HG03521 (cell line): ENCODE data around the gene ZNF76.
"Not testable (repeated sequence)": the region's sequence is repeated elsewhere in the genome, so short reads cannot be mapped to it uniquely, and the experiment has no call there.

Experiments used
- ATAC-seq: cut with Tn5 transposase; IDR thresholded peaks from one replicate; pipeline ENCODE4 v1.9.1; 2021; ENCODE audit warnings: mild to moderate bottlenecking, moderate library complexity; ENCODE audit not compliant: unreplicated experiment

ZNF76 gene

DNA sequence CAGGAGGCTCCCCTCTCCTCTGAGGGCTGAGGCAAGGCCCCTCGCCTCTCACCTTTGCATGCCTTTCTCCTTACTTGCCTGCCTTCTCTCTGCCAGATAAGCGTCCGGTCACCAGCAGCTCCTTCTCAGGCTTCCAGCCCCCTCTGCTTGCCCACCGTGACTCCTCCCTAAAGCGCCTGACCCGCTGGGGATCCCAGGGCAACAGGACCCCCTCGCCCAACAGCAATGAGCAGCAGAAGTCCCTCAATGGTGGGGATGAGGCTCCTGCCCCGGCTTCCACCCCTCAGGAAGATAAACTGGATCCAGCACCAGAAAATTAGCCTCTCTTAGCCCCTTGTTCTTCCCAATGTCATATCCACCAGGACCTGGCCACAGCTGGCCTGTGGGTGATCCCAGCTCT is 61.6 kb downstream of the ZNF76 start:
- no peak for ATAC-seq

DNA sequence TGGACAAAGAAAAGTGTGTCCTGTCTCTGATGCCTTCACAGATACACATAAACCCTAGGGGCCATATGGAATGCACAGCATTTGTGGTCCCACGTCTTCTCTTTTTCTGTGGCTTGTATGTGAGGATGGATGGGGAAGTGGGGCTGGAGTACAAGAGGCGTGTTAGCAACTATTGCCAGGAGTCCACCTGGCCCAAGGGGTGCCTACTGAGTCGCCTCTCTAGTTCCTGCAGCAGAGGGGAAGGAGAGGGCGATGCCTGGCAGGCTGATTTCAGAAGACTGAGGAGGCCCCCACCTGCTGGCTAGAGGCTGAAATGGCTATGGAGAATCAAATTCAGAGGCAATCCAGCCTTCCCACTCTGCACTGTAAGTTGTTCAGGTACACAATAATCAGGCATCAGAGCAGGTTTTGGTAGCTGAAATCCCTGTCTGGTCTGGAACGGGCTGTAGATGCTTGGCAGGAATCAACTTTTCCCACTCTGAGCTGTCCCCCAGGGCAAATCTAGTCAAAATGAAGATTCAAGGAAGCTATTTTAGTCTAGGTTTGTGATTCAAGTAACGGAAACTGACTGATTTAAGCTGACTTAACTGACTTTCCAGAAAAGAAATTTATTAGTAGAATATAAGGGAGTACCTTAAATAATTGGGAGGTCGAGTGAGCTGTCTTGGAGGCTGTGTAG is 68.0 kb downstream of the ZNF76 start:
- no peak for ATAC-seq

DNA sequence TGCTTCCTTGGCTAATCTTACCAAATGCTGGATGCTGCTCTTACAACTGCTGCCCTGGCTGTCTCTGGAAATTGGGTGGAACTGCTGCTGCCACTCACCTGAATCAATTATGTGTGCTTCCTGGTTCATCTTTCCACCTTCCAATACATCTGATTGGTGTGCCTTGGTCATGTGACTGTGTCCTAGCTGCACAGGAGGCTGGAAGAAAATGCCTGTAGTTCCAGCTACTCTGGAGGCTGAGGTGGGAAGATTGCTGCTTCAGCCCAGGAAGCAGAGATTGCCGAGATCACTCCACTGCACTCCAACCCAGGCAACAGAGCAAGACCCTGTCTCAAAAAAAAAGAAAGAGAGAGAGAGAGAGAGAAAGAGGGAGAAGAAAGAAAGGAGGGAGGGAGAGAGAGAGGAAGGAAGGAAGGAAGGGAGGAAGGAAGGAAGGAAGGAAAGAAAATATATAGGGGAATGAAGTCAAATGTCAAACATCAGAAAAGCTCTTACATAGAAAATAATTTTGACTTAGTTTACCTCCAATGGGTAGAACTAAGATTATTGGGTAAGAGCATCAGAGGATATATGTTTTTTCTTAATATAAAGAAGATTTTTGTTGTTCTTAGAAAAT is 68.7 kb downstream of the ZNF76 start:
- ATAC-seq = no peak

DNA sequence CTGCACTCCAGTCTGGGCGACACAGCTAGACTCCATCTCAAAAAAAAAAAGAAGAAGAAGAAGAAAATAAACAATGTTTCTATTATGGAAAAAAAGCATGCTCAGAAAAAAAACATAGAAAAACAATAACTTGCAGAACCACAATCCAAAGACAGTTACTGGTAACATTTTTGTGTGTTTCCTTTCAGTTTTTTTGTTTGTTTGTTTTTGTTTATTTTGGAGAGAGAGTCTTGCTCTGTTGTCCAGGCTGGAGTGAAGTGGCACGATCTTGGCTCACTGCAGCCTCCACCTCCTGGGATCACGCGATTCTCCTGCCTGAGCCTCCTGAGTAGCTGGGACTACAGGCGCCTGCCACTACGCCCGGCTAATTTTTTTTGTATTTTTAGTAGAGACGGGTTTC is 69.4 kb downstream of the ZNF76 start:
- not testable (repeated sequence) for ATAC-seq

DNA sequence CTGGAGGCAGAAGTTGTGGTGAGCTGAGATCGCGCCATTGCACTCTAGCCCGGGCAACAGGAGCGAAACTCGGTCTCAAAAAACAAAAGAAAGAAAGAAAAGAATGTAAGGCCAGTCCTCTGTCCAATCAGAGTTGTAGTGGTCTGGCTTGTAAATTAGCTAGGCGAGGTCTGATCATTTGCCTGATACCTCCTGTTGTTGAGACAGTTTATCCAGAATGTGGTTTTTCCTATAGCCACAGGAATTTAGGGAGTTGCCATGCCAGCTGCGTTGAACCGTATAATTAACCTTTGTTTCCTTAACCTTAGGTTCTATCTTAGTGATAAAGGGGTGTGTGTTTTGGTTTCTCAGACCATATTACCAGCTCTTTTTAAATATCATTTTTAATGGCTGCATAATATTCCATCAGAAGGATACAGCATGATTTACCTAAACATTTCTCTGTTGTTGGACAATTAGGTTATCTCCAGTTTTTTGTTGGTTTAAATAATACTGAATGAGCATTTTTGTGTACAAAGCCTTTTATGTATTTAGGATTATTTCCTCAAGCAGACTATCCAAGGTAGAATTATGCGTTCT is 71.1 kb downstream of the ZNF76 start:
- no peak for ATAC-seq

DNA sequence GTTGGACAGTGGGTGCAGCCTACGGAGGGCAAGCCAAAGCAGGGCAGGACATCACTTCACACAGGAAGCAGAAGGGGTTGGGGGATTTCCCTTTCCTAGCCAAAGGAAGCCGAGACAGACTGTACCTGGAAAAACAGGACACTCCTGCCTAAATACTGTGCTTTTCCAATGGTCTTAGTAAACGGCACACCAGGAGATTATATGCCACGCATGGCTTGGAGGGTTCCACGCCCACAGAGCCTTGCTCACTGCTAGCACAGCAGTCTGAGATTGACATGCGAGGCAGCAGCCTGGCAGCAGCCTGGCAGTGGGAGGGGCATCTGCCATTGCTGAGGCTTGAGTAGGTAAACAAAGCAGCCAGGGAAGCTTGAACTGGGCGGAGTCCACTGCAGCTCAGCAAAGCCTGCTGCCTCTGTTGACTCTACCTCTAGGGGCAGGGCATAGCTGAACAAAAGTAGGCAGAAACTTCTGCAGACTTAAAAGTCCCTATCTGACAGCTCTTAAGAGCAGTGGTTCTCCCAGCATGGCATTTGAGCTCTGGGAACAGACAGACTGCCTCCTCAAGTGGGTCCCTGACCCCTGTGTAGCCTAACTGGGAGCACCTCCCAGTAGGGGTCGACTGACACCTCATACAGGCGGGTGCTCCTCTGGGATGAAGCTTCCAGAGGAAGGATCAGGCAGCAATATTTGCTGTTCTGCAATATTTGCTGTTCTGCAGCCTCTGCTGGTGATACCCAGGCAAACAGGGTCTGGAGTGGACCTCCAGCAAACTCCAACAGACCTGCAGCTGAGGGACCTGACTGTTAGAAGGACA is 72.7 kb downstream of the ZNF76 start:
- not testable (repeated sequence) for ATAC-seq

DNA sequence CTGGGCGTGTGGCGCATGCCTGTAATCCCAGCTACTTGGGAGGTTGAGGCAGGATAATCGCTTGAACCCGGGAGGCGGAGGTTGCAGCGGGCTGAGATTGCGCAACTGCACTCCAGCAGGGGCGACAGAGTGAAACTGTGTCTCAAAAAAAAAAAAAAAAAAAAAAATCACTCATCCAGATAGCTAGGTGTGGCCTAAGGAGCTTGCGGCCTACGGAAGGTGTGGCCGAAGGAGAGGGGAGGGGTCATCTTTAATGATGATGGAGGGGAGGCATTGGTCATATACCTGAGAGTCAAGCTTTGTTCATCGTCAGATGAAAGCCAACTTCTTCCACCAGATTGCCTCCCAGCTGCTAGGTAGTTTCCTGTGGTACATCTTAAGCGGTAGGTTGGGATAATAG is 82.0 kb downstream of the ZNF76 start:
- no peak for ATAC-seq

DNA sequence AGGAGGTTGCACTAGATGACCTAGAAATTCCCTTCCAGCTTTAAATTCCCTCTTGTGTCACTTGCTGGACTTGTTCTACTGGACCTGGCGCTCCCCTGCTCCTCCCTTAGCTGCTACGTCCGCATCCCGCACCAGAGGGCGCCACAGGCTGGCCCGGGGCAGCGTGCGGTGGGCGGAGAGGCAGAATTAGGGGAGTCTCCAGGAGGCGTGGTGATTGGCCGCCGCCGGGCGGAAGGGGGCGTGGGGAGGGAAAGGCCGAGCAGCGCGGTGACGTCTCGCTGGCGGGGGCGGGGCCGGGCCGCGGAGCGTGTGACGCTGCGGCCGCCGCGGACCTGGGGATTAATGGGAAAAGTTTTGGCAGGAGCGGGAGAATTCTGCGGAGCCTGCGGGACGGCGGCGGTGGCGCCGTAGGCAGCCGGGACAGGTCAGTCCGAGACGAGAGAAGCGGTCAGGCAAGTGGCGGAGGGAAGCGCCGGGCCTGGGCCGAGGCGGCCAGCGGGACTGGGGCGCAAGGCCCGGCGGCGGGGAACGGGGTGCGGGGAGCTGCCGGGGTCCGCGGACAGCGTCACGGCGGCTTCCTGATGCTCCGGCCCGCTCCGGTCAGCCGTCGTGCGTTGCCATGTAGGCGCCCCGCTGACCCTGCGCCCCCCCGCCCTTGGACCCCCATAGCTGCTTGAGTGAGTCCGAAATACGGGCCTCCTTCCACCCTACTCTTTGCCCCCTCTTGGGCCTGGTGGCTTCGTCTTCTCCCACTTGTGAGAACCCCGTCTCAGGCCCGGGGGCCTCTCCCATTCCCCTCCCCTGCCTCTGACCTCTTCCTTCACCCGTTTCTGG is 82.9 kb downstream of the ZNF76 start, which contains the start of gene PPARD:
Gene PPARD, plus strand, starts transcription at position 301 of the 834 bp plus-strand sequence. CDS start 68,530 bp downstream, outside the sequence.
- ATAC-seq = peak; percentile 95

DNA sequence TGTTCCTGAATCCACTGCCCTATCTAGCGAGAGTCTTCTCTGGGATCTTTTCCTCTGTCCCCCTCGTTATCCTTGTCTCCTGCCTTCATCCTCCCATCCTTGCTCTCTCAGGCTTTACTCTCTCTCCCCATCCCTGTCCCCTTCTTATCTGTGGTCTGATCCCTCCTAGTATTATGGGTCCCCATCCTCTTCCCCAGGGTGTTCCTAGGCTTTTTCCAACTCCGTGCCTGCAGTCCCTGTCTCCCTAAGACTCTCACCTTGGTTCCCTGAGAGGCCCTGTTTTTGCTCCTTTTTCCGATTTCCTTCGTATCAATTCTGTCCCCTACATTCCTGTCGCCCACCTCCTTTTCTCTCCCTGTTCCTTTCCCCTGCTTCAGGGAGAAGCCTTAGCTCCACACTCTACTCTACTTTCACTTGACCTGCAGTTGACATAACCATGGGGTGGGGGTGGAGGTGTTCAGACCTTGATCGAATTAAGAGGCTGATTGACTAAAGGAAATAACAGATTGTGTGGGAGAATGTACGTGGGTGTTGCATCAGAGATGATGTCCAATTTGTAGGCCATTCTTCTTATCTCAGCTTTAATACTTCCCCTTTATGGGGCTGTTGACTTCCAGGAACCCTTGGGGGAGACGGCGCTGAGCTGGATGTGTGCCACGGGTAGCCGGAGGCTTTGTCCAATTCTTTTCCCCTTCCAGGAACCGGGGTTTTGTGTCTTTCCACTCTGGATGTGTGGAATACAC is 83.7 kb downstream of the ZNF76 start:
- no peak for ATAC-seq

DNA sequence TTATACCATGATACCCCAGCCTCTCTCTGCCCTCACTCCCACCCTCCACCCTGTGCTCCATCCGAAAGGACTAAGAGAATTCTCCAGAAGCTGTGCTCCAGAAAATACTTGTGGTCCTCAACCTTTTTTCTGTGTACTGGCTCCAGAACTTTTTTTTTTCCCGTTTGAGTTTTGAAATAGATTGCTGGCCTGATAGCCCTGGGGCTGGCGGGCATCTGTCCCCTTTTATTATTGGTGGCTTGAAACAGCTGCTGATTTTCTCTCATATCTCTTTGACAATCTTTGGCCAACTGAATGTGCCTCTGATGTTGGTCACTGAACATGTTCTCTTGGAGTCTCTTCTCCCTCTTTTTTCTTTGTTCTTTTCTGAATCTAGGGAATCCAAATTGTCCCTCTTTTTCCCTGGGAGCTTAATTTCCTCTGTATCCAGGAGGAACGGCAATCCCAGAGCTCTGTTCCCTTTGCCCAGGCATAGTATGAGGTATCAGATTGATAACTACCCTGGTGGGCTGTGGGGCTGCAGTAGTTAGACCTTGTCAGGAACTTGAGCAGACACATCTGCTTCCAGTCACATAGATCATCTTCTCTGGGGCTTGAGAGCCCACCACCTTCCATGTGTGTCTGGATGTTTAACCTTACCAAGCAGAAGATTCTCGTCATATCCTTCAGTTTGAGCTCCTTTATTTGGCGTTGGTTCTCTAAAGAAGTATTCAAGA is 84.5 kb downstream of the ZNF76 start:
- no peak for ATAC-seq
